AG04449 (cell line): ENCODE measurements around the gene MT2A.

Source experiments
- CTCF ChIA-PET: fragments of 350-600 bp; formaldehyde crosslinking; extraction: SDS; loops from one replicate; lab custom pipeline; 2021; ENCODE audit warnings: antibody characterized with exemption; lab: Yijun Ruan, JAX
- POLR2A ChIA-PET: fragments of 400-600, 350-600 bp; formaldehyde crosslinking; extraction: SDS; loops from one replicate; lab custom pipeline; 2020; ENCODE audit warnings: antibody characterized with exemption, inconsistent platforms; lab: Yijun Ruan, JAX
- DNase-seq: peaks from one replicate; pipeline ENCODE4 v3.0.0-alpha.2; 2010; ENCODE audit warnings: low read depth, low spot score
- H3K4me3 ChIP-seq: 2 replicates; pipeline ENCODE4 v1.5.1; 2011; ENCODE audit warnings: low read depth, mild to moderate bottlenecking, control low read depth, low read length
- TF ChIP-seq, protein P1 (sequence below): IDR thresholded peaks from one replicate; pipeline ENCODE4 v1.5.1; 2011; ENCODE audit warnings: mild to moderate bottlenecking, moderate library complexity, low read length, control low read depth, inconsistent platforms; ENCODE audit not compliant: insufficient read depth; ENCODE audit errors: missing control alignments

The MT2A gene

DNA sequence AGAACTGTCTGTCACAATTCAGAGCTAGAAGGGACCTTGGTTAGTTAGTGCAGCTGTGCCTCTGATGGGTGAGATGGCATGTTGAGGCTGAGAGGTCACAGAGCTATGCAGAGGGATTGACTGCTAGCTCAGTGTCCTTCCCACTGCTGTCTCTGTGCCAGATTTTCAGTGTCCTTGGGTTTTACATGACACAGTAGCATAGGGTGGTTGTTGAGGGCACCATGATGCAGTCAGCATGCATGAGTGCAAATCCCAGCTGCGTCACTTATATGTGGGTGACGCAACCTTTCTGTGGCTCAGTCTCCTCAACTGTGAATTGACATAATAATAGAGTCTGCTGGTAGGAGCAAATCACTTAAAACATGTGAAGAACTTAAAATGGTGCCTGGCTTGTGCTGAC, 32.8 kb downstream of the MT2A start:
- ChIA-PET POLR2A (no interaction called here), CTCF (interaction anchor here (1.2 to 1.4 kb wide), 3 partner anchors 11 to 61 kb away, joined by 3 to 4 read pairs (median 3); no protein-coding TSS in a partner anchor)
- no peak for DNase-seq
- TF ChIP-seq, protein P1, sequence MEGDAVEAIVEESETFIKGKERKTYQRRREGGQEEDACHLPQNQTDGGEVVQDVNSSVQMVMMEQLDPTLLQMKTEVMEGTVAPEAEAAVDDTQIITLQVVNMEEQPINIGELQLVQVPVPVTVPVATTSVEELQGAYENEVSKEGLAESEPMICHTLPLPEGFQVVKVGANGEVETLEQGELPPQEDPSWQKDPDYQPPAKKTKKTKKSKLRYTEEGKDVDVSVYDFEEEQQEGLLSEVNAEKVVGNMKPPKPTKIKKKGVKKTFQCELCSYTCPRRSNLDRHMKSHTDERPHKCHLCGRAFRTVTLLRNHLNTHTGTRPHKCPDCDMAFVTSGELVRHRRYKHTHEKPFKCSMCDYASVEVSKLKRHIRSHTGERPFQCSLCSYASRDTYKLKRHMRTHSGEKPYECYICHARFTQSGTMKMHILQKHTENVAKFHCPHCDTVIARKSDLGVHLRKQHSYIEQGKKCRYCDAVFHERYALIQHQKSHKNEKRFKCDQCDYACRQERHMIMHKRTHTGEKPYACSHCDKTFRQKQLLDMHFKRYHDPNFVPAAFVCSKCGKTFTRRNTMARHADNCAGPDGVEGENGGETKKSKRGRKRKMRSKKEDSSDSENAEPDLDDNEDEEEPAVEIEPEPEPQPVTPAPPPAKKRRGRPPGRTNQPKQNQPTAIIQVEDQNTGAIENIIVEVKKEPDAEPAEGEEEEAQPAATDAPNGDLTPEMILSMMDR: no peak
- H3K4me3 ChIP-seq: no peak overlapping the region

DNA sequence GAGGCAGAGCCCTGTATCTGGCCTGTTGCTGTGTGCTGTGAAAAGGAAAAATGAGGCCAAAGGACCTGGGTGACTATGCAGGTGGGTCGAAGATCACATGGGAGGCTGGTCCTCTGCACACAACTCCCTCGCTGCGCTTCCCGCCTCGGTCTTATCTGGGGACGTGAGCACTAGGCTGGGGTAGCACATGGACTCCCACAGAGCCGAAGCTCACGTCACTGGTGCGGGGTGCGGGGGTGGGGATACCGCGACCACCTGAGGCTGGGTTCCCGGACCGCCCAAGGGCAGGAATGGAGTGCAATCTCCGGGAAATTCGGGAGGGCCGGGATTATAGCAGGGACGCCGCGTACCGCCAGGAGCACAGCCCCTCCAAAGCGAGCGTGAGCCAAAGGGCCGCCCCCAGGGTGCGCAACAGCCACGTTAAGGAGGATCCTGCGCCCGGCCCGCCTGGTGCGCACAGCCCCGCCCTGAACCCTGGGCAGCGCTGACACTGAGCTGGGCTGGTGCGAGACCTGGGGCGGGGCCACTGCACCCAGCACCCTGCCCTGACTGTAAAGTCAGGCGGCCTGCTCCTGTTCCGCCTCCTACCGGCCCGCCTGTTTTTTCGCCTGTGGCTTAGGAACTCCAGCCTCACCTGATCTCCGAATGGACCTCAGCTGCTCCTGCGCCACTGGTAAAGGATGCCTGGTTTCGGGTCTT, 34.8 kb downstream of the MT2A start:
- no peak for DNase-seq
- TF ChIP-seq, protein P1: peak; percentile 9
- ChIA-PET POLR2A (interaction anchor here (0.8 to 1.9 kb wide), 2 partner anchors 16 to 18 kb away, joined by 4 to 6 read pairs; partner anchors contain the start of gene MT1E), CTCF (interaction anchor here (0.8 to 1.9 kb wide), 6 partner anchors 10 to 99 kb away, joined by 3 to 7 read pairs (median 4); no protein-coding TSS in a partner anchor)
- H3K4me3 ChIP-seq: peak overlapping the region; percentile 30

GRCh38 chr16:56643833-56644232, 35.4 kb downstream of the MT2A start:
- ChIA-PET CTCF (interaction anchor here (0.8 to 1.9 kb wide), 5 partner anchors 9 to 99 kb away, joined by 3 to 7 read pairs (median 4); no protein-coding TSS in a partner anchor), POLR2A (interaction anchor here (0.8 to 1.9 kb wide), 2 partner anchors 17 to 18 kb away, joined by 4 to 6 read pairs; partner anchors contain the start of gene MT1E)
- no peak overlapping the region for H3K4me3 ChIP-seq
- TF ChIP-seq, protein P1: no peak
- DNase-seq: no peak

- DNase-seq: no peak
- TF ChIP-seq, protein P1: no peak
- no peak overlapping the region for H3K4me3 ChIP-seq
- ChIA-PET POLR2A (interaction anchor here (1.9 kb wide), 1 partner anchor 18 kb away, joined by 4 read pairs; no protein-coding TSS in a partner anchor), CTCF (no interaction called here)
These were observed 36.9 kb downstream of the MT2A start for GRCh38 chr16:56645311-56645710.

DNA sequence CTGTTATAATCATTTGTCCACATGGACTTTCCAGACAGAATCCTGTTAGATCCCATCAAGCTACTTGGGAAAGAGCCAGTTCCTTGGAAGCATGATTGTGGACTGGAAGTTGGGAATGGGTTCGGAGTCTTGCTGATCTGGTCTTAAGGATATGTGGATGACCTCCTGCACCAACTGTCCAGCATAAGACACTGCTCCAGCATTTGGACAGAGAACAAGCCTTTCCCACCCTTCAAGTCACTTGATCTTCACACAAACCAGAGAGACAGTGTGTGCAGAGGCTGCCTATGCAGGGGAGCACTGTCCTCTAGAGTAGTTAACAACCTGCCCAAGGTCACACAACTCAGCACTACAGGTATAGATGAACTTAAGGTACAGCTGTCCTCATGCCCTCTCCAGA, 37.5 kb downstream of the MT2A start:
- H3K4me3 ChIP-seq: no peak overlapping the region
- no peak for DNase-seq
- TF ChIP-seq, protein P1: no peak
- CTCF ChIA-PET: interaction anchor here (1.2 kb wide), 1 partner anchor 15 kb away, joined by 3 read pairs; no protein-coding TSS in a partner anchor
- POLR2A ChIA-PET: no interaction called here
